ENCODE data around the gene ANKS1B. TPM values are rescaled to one million over a fixed set of nuclear protein-coding genes. Genes with fewer than 3 reads are reported as not detected.

The ANKS1B gene
- polyA plus RNA-seq, 1 experiment: 0.27 TPM

DNA sequence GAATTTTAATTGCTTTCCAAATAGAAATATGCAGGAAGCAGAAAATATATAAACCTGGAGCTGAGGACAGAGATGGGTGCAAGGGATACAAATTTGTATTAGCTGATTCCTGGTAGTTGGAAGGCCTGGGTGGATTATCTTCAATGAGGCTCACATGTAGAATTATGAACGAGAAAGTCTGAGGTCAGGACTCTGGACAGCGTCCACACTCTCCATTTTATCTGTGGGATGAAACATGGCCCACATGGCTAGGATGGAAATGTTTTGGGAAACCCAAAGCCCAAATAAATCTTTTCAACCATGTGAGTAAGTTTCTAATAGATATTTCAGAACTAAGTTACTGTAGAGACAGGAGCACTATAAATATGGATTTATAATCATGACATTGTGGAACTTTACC is 1083.5 kb downstream of the ANKS1B start:
- DNase-seq (ENCODE audit: low read depth): no peak
- no peak overlapping the region for H3K4me3 ChIP-seq (ENCODE audit: low read depth, low read length)
- H3K36me3 ChIP-seq (ENCODE audit: control insufficient read depth, insufficient read depth, low read length): no peaks in the 10 kb centered on the region
- H3K27me3 ChIP-seq (ENCODE audit: control insufficient read depth, insufficient read depth, low read length): no peaks in the 10 kb centered on the region
- TF ChIP-seq, protein P1, sequence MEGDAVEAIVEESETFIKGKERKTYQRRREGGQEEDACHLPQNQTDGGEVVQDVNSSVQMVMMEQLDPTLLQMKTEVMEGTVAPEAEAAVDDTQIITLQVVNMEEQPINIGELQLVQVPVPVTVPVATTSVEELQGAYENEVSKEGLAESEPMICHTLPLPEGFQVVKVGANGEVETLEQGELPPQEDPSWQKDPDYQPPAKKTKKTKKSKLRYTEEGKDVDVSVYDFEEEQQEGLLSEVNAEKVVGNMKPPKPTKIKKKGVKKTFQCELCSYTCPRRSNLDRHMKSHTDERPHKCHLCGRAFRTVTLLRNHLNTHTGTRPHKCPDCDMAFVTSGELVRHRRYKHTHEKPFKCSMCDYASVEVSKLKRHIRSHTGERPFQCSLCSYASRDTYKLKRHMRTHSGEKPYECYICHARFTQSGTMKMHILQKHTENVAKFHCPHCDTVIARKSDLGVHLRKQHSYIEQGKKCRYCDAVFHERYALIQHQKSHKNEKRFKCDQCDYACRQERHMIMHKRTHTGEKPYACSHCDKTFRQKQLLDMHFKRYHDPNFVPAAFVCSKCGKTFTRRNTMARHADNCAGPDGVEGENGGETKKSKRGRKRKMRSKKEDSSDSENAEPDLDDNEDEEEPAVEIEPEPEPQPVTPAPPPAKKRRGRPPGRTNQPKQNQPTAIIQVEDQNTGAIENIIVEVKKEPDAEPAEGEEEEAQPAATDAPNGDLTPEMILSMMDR (IDR thresholded peaks at IDR 0.05; ENCODE audit: insufficient read depth, low read depth, low read length): no peak
- CTCF ChIA-PET: no interaction called here
- POLR2A ChIA-PET: no interaction called here

DNA sequence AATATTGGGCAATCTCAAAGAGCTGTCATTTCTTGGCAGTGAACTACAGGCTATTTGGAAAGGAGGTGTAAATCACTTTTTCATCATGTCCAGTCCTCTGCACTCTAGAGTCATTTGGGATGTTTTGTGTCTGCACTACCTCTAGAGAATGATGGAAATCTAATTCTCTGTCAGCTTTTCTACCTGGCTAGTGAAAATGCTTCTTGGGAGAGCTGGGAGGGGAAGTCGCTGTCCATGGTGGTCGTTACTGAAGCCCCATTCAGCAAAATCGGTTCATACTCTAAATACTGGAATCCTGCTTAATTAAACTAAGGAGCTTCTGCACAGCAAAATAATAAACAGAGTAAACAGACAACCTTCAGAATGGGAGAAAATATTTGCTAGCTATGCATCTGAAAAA is 1087.8 kb downstream of the ANKS1B start:
- H3K27me3 ChIP-seq (ENCODE audit: control insufficient read depth, insufficient read depth, low read length): peaks cover 15% of the 10 kb centered on the region
- no peak overlapping the region for H3K4me3 ChIP-seq (ENCODE audit: low read depth, low read length)
- no peaks in the 10 kb centered on the region for H3K36me3 ChIP-seq (ENCODE audit: control insufficient read depth, insufficient read depth, low read length)
- TF ChIP-seq, protein P1 (IDR thresholded peaks at IDR 0.05; ENCODE audit: insufficient read depth, low read depth, low read length): no peak
- ChIA-PET POLR2A (no interaction called here), CTCF (no interaction called here)
- DNase-seq (ENCODE audit: low read depth): no peak

DNA sequence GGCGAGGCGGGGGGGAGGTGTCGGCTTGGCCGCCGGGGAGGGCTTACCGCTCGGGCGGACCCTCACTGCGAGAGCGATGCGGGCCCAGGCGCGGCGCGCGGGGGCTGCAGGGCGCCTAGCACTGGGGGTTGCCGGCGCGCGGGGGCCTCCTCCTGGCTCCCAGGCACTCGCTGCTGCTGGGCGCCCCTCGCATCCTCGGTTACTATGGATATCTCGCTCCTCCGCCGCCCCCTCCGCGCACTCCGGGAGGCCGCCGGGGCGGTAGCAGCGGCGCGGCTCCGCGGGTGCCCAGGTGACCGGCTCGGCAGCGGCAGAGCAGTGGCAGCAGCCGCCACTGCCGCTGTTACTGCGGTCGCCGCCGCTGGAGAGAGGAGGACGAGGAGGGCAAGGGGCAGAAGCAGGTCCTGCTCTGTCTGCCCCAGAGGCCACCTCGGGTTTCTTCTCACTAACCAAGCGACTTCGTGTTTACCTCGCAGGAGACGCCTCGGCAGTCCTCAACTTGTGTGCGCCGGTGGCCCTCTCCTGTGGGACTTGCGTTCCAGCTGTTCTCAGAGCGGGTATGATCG is 1089.6 kb downstream of the ANKS1B start:
- TF ChIP-seq, protein P1 (IDR thresholded peaks at IDR 0.05; ENCODE audit: insufficient read depth, low read depth, low read length): no peak

DNA sequence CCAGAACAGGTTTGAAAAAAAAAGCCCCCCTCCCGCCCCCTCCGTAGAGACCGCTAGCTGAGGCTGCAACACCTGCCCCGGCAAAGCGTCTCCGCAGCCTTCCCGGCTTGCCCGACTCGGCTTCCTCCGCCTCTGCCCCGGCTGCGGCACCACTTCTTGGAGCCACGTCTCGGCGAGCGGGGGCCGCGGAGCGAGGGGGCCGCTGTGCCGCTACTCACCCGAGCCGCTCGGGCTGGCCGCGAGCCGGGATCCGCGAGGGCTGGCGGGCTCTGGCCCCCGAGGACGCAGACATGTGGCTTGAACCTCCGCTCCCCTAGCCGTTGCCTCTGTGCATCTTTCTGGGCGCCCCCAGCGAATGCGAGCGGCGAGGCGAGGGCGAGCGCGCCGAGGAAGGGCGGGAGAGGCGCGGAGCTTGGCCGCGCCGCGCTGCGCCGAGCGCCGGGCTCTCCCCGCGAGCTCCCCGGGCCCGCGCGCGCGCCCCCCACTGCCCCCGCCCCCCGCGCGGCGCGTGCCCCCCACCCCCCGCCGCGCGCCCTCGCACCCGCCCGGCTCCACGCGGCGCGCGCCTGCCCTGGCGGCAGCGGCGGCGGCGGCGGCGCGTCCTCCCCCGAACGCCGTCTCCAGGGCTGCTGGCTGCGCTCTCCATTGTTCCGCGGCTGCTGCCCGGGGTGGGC is 1090.2 kb downstream of the ANKS1B start:
- DNase-seq (ENCODE audit: low read depth): no peak
- ChIA-PET POLR2A (no interaction called here), CTCF (interaction anchor here (0.6 kb wide), 1 partner anchor 28 kb away, joined by 4 read pairs; no protein-coding TSS in a partner anchor)
- Histone ChIP-seq H3K27me3 (ENCODE audit: control insufficient read depth, insufficient read depth, low read length) (peaks cover 15% of the 10 kb centered on the region), H3K4me3 (ENCODE audit: low read depth, low read length) (no peak overlapping the region), H3K36me3 (ENCODE audit: control insufficient read depth, insufficient read depth, low read length) (no peaks in the 10 kb centered on the region)
- TF ChIP-seq, protein P1 (IDR thresholded peaks at IDR 0.05; ENCODE audit: insufficient read depth, low read depth, low read length): no peak

More for the DNA sequence above, 1089.6 kb downstream of the ANKS1B start:
- Histone ChIP-seq H3K36me3 (ENCODE audit: control insufficient read depth, insufficient read depth, low read length) (no peaks in the 10 kb centered on the region), H3K4me3 (ENCODE audit: low read depth, low read length) (no peak overlapping the region), H3K27me3 (ENCODE audit: control insufficient read depth, insufficient read depth, low read length) (peaks cover 15% of the 10 kb centered on the region)
- no peak for DNase-seq (ENCODE audit: low read depth)
- CTCF ChIA-PET: no interaction called here
- POLR2A ChIA-PET: no interaction called here

DNA sequence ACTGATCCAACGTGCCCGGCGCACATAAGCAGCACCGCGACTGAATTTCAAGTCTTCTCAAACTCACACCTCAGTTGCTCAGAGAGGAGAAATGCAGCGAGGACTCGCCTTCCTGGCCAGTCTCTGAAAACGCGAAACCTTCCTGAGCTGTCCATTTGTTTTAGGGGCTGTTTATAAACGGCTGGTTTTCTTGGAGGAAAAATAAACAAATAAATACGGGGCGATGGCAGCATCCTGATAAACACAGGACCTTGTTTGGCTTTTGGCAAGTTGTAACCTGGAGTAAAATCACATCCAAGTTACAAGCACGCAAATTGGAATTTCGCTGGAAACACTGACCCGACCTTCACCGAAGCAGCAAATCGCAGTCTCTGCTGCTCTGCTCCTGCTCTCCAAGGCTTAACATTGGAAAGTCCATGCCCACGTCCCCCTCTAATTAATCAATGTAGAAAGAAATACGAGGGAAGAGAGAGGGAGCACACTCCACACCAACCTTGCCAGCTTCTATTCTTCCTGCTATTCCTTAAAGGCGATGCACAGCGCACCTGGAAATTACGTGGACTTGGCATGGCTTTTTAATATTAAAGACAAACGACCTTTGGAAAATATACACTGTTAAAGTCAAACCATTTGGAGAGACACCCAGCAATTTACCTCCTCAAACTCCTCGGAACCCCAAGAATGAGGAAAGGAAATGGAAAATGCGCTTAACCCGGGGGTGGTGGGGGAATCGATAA is 1090.9 kb downstream of the ANKS1B start:
- DNase-seq (ENCODE audit: low read depth): no peak
- Histone ChIP-seq H3K4me3 (ENCODE audit: low read depth, low read length) (no peak overlapping the region), H3K36me3 (ENCODE audit: control insufficient read depth, insufficient read depth, low read length) (no peaks in the 10 kb centered on the region), H3K27me3 (ENCODE audit: control insufficient read depth, insufficient read depth, low read length) (peaks cover 15% of the 10 kb centered on the region)
- ChIA-PET POLR2A (no interaction called here), CTCF (interaction anchor here (0.6 kb wide), 1 partner anchor 27 kb away, joined by 4 read pairs; no protein-coding TSS in a partner anchor)
- TF ChIP-seq, protein P1 (IDR thresholded peaks at IDR 0.05; ENCODE audit: insufficient read depth, low read depth, low read length): no peak
